NCI-H82 treated with DMSO at 0.1 percent for 48 hours (cell line): ENCODE results near the gene FOXO4.
A peak's percentile ranks its signal among the peaks of the same experiment; 100 is the strongest.
"Not testable (repeated sequence)": the region's sequence is repeated elsewhere in the genome, so short reads cannot be mapped to it uniquely, and the experiment has no call there.

Source experiments
- DNase-seq: peaks from one replicate; lab custom pipeline; 2025; ENCODE audit not compliant: unreplicated experiment; lab: John Stamatoyannopoulos, UW

FOXO4 gene, protein sequence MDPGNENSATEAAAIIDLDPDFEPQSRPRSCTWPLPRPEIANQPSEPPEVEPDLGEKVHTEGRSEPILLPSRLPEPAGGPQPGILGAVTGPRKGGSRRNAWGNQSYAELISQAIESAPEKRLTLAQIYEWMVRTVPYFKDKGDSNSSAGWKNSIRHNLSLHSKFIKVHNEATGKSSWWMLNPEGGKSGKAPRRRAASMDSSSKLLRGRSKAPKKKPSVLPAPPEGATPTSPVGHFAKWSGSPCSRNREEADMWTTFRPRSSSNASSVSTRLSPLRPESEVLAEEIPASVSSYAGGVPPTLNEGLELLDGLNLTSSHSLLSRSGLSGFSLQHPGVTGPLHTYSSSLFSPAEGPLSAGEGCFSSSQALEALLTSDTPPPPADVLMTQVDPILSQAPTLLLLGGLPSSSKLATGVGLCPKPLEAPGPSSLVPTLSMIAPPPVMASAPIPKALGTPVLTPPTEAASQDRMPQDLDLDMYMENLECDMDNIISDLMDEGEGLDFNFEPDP

DNA sequence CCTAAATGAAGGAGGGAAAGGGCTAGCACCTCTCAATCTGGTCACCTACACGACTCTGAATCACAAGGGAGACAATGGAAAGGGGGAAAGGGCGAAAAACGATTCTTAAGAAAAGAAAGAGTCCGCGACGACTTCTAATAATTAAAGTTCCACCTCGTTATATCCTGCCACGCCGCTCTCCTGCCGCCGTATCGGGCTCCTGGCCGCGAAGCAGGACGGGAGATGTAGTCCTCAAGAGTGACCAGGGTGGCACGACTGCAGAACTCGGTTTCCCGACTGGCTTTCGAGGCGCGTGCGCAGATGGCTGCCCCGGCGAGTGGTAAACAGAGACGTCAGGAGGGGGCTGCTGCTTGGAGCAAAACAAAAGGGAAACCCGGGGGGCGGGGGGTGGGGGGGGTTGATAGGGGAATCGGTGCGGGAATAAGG lies at the start of gene FOXO4:
Gene FOXO4, plus strand, starts transcription at position 297 of the 426 bp plus-strand sequence. CDS start 678 bp downstream, outside the sequence.
- DNase-seq = peak; percentile 70

DNA sequence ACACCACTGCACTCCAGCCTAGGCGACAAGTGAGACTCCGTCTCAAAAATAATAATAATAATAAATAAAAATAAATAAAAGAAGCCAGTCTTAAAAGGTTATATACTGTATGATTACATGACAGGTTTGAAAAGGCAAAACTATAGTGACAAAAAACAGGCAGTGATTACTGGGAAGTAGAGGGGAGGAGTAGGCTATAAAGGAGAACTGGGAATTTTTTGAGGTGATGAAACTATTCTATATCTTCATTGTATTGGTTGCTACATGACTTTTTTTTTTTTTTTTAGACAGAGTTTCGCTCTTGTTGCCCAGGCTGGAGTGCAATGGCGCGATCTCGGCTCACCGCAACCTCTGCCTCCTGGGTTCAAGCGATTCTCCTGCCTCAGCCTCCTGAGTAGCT lies 47.8 kb upstream of the FOXO4 start:
- not testable (repeated sequence) for DNase-seq

DNA sequence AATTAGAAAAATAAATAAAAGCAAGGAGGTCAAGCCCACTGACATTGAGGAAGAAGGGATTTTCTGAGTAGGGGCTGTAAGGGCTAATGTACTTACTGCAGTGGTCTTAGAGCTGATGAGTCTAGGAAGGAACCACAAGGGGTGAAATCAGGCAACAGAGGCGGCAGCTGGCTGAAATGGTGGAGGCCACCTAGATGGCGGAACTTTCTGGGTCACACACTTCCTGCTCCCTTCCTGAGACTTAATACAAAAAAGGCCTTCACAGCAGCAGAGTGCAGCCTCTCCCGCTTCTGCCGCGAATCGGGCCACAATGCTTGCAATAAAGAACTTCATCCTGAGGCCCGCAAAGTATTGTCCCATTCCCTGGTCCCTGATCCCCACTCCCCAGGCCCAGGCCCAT lies 42.9 kb upstream of the FOXO4 start:
- no peak for DNase-seq

DNA sequence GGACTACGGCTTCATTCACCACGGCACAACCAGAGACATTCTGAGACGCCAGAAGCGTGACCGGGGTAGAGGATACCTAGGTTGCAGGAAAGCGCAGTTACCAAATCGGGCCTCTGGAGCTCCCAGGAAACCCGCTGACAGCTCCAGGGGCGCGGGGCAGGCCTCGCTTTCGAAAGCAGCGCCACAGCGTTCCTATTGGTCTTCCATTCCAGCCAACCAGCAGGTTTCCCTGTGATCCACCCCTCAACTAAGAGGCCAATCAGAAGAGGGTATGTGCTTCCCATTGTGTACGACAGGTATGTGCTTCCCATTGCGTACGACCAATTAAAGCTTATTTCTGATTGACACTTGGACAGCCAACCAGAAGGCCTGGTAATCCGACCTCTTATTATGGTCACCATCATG lies 42.4 kb upstream of the FOXO4 start:
- DNase-seq = no peak

DNA sequence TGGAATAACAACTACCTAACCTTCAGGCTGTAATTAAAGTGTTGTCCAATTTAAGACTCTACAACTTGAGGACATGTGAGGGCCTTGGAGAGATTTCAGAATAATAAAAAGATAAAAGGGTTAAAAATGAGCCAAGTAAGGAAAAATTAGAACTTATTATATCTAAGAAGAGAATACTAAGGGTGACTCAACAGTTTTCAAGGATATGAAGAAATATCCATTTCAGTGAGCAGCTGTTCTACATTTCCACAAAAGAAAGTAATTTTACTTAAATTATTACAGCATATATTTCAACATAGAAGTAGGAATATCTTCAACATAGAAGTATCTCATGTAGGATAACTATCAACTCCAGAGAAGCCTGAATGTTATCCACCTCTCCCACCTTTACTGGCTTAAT lies 38.8 kb upstream of the FOXO4 start:
- DNase-seq = no peak

DNA sequence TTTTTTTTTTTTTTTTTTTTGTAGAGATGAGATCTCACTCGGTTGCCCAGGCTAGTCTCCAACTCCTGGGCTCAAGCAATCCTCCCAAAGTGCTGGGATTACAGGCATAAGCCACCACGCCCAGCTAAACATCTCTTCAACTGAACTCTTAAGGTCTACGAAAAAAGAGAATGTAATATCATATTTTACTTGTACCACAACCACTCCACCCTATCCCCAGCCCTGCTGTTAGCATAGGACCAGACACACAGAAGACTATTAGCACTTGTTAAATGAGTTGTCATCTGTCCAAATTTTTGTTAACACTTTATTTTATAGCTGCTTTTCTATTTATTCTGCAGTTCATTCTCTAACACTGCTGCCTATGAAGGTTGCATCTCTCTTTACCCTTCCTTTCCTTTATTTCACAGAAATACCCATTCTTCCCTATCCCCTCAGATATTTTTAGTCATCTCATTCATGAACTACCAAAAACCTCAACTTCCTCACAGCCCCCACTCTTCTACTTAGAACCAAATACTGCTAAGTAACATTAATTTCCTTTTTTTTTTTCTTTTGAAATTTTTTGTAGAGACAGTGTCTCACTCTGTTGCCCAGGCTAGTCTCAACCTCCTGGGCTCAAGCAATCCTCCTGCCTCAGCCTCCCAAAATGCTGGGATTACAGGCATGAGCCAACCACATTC lies 37.7 kb upstream of the FOXO4 start:
- DNase-seq = no peak

DNA sequence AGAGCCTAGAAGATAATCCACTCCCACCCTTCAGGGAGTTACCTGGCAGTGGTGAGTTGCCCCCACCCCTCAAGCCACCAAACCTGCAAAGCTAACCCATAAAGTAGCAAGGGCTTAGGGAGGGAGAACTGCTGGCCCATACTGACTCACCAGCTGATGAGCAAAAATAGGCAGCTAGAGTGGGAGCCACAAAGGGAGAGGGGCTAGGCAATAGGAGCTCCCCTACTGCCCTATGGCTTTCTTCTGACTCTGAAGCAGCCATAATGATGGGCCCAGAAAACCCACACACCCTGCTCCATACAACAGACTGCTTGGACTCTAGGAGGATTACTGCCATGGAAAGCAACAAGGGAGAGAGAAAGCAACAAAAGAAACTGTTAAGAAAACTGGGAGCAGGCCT lies 35.5 kb upstream of the FOXO4 start:
- DNase-seq = no peak

DNA sequence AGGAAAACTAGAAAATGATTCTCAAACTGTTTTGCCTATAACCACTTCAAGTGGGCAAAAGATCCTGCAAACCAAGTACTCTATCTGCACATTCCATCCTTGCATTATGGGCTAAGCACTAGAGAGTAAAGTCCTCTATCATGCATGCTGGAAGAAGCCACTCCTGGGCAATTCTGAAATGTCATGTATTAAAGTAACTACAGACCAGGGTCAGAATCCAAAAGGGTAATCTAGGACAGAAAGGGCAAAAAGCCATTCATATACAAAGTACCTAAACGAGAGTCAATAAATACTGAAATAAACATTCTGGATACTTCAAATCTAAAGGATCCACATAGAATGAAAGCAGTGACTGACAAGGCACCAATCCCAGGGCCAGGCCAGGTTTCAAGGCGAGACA lies 28.6 kb upstream of the FOXO4 start:
- no peak for DNase-seq

DNA sequence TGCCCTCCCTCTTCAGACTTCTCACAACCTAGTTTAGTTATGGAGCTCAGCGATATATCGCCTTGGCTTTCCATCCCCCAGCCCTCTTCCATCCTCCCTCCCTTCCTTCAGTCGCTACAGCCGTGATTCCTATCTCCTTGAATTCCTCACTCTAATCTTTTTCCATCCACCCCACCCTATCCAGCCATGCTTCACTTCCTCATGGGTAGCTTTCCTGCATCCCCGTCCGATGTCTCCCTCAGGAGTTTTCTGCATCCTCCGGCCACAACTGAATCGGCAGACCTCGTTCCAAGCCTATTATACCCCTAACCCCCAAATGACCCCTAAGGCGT lies 28.0 kb upstream of the FOXO4 start:
- peak; percentile 42 for DNase-seq

DNA sequence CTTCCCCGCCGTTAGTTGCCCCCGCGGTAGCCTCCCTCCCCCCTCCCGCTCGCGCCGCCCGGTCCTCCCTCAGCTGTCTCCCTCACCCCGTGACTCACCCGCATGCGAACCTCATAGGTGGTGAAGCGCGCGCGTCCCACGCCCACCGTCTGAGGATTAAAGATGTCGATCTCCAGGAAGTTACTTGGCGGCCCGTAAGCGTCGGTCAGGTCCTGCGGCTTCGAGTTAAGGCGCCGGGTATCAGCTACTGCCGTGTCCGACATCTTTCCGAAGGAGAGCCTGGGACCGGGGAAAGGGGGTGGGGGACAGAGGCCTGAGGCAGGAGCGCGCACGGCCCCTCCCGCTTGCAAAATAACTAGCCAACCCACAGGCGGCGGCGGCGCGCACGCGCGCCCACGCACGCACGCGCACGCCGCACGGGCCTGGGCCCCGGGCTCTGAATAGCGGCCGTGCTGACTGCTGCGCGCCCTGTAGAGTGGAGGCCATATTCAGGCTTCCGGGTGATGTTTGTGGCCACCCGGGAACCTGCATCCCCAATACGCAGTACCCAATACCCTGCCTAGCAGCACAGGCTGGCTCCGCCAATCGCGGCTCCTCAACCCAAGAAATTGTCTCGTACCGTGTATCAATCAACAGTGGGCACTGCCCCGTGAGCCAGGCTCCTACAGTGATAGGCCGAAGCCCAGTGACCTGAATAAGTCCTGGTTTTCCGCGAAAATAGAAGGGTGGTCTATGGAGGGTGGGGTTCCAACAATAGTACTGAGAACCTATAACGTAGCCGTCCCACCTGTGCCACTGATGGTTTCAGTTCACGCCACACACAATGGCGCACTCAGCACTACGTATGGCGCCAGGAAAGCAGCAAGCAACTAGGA lies 27.4 kb upstream of the FOXO4 start, which contains the start of gene SNX12:
Gene SNX12, minus strand, starts transcription at position 291 of the 875 bp plus-strand sequence. Its CDS starts 28 bp downstream, at position 263.
- peak; percentile 88 for DNase-seq

DNA sequence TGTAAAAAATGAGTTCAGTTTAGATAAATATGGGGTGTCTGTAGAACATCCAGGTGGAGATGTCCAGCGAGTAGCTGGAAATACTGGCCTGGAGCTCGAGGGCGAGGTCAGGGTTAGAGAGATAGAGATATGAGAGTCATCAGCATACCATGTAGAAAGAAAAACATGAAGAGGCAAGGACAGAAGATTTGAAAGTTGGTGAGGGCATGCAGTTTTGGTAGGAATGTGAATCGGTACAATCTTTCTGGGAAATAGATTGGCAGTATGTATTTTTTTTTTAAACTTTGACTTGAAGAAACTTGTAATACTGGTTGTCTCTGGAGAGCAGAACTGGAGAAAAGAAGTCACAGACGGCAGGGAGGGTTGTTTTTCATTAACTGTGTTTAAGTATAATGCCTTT lies 25.1 kb upstream of the FOXO4 start:
- DNase-seq = no peak

DNA sequence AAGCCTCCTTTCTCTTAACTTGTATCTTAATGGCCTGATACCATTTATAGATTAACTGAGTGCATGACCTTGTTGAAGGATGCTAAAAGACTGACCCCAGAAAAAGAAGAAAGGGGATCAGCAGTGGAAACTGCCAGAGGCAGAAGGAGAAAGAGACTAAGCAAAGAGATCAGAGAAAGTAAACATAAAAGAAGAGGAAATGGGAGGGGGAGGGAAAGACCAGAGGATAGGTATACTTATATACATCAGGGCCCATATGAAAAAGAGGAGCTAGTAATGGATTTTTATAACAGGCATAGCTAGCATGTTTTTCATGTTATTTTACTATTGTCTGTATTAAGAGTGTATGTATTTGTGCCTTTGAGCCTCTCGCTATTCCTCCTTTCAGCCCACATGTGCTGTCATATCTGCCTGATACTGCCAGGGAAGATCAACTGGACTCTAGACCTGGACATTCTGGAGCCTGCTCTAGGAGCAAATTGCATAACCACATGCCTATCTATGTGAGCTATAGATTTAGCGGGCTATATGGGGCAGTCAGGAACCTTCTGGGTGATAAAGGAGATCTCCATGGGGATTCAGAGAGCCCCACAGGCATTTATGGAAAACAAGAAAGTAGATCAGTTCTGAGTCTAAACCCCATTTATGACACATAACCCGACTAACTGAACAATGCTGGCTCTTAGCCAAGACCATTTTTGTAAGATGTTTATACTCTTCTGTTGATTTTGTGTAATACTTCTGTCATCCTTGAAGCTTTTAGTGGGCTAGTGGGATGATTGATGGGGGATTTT lies 14.1 kb upstream of the FOXO4 start:
- no peak for DNase-seq

DNA sequence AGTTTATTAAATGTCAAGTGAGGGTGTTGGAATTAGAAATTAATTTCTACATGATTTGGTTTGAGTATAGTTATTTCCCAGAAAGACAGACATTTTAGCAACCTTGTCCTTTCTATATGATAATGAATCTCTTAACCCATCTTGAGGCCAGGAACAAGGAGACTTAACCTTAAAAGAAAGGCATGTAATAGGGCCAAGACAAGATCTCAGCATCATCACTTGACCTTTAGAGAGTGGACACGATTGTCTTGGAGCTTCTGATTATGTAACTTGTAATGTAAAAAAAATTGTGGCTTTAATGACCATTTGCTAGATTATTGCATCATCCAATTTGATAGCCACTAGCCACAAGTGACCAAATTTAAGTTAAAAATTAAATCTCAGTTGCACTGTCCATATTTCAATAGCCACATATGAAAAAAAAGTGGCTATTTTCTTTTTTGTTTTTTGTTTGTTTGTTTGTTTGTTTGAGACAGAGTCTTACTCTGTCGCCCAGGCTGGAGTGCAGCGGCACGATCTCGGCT lies 13.5 kb upstream of the FOXO4 start:
- DNase-seq = no peak

DNA sequence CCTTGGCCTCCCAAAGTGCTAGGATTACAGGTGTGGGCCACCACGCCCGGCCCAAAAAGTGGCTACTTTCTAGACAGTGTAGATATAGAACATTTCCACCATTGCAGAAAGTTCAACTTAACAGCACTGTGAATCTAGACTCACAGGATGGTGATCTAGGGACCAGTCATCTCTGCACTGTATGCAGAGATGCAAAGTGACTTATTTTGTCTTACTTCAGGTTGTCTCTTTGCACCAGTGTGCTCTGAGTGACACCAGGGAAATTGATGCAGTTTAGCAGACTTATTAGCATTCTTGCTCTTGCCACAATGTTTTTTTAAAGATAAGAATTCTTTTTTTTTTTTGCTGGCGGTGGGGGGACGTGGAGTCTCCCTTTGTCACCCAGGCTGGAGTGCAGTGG lies 12.8 kb upstream of the FOXO4 start:
- no peak for DNase-seq

DNA sequence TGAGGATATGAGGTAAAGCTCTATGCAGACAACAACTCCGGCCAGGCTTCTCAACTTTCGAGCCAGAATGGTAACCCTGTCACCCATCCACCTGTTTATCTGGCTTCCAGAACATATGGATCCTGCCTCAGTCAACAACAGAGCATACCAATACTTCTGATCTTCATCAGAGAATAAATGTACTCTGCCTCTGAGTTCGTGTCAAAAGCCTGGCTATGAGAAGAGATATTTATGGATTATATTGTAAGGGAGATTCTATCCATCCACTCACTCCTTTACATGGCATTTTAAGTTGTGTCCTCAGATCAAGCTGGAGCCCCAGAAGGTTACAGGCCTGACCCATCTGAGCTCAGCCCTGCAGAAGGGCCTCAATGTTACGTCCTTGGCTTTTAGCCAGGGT lies 9.8 kb upstream of the FOXO4 start:
- no peak for DNase-seq

DNA sequence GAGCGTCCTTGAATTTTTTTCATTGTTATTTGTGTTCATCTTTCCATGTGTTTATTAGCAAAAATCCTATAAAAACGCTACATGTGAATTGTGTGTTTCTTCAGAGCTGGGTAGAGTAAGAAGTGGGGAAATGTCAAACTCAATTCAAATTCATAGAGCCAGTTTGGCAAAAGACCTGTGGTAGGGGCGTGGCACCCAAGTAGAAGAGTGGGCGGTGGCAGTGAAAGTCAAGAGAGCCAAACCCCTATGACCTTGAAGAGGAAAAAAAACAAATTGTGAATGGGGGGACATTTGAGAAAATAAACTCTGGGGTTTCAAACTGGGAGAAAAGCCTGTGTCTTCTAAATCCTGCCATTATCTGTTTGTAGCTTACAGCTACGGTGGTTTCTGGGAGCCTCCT lies 4.4 kb upstream of the FOXO4 start:
- DNase-seq = no peak

DNA sequence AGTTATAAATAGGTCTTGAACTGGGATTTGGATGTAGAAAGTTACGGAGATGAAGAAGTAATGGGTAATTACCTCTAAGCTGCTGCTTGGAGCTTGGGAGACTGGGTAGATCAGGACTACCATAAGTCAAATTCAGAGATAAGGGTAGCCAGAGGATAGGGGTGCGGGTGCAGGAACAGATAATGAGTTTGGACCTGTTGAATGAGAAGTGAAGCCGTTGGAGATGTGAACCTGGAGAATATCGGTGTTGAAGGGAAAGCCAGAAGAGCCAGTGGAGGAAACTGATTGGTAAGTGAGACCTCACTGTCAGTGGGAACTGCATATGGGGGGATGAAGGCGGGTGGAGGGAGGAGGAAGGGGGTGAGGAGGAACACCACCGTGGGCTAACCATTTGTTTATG lies 618 bp upstream of the FOXO4 start:
- no peak for DNase-seq

DNA sequence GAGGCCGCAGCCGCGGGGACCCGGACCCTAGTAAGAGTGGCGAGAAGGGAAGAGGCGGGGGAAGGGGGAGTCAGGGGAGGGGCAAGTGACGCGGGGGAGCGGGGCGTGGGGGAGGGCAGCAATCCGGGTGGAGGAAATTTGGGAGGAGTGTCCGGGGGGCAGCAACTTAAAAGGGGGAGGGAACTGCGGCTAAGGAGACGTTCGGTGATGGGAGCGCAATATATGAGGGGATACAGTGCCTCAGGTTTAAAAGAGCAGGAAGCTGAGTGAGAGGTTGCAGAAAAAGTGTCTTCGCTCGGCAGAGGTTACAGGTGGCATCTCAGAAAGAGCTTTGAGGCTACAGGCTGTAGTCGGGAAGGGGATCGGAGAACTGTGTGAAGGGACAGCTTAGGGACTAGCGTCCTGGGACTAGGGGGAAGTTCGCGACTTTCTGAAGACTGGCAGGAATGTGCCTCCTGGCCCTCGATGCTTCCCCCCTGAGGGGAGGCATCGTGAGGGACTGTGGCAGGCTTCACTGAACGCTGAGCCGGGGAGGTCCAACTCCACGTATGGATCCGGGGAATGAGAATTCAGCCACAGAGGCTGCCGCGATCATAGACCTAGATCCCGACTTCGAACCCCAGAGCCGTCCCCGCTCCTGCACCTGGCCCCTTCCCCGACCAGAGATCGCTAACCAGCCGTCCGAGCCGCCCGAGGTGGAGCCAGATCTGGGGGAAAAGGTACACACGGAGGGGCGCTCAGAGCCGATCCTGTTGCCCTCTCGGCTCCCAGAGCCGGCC lies 519 bp downstream of the FOXO4 start:
- peak; percentile 62 for DNase-seq

DNA sequence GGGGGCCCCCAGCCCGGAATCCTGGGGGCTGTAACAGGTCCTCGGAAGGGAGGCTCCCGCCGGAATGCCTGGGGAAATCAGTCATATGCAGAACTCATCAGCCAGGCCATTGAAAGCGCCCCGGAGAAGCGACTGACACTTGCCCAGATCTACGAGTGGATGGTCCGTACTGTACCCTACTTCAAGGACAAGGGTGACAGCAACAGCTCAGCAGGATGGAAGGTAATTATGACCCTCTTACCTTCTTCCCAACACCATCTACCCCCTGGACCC lies 1.0 kb downstream of the FOXO4 start:
- DNase-seq = no peak

DNA sequence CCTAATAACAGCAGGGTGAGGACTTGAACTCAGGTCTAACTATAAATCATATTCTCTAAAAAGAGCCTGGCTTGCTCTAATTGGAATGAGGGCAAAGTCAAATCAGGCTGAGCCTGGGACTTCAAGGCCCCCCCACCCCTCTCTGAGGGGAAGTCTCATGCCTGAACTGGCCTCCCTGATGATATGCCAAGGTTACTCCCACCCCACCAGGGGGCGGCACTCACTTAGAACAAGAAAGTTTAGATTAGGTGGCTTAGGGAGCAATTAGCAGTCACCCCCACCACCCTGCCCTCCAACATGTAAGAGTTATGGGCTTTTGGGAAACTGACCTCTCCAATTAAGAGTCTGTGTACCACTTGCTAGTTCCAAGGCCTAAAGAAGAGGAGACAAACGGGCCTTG lies 2.7 kb downstream of the FOXO4 start:
- peak; percentile 59 for DNase-seq
